ENCODE measurements around the gene TPX2.

TPX2 gene

GRCh38 chr20:31840906-31841816 is 102.1 kb downstream of the TPX2 start:
- Histone ChIP-seq H3K4me3 (ENCODE audit: low read length) (no peak overlapping the region), H3K9ac (ENCODE audit: low read depth, low read length) (no peak overlapping the region), H3K36me3 (ENCODE audit: insufficient read depth, low read length) (no peaks in the 10 kb centered on the region), H3K4me1 (ENCODE audit: insufficient read depth, low read length) (peaks cover 30% of the 10 kb centered on the region), H3K27ac (ENCODE audit: low read depth, low read length) (no peak overlapping the region), H3K9me3 (ENCODE audit: insufficient read depth, low read depth, low read length) (no peaks in the 10 kb centered on the region), H3K27me3 (ENCODE audit: insufficient read depth, low read length) (no peaks in the 10 kb centered on the region)
- WGBS, result 80% methylated on average over 15 of the region's 15 CpGs

GRCh38 chr20:31841928-31842327 is 102.8 kb downstream of the TPX2 start:
- no peaks in the 10 kb centered on the region for H3K27me3 ChIP-seq (ENCODE audit: insufficient read depth, low read length)
- H3K9ac ChIP-seq (ENCODE audit: low read depth, low read length), result no peak overlapping the region
- no peak overlapping the region for H3K27ac ChIP-seq (ENCODE audit: low read depth, low read length)
- H3K4me3 ChIP-seq (ENCODE audit: low read length), result no peak overlapping the region
- no peaks in the 10 kb centered on the region for H3K36me3 ChIP-seq (ENCODE audit: insufficient read depth, low read length)
- H3K9me3 ChIP-seq (ENCODE audit: insufficient read depth, low read depth, low read length), result no peaks in the 10 kb centered on the region
- WGBS, result 93% methylated on average over 8 of the region's 8 CpGs
- H3K4me1 ChIP-seq (ENCODE audit: insufficient read depth, low read length), result peaks cover 27% of the 10 kb centered on the region

- Histone ChIP-seq H3K27ac (ENCODE audit: low read depth, low read length) (no peak overlapping the region), H3K36me3 (ENCODE audit: insufficient read depth, low read length) (no peaks in the 10 kb centered on the region), H3K27me3 (ENCODE audit: insufficient read depth, low read length) (no peaks in the 10 kb centered on the region), H3K9me3 (ENCODE audit: insufficient read depth, low read depth, low read length) (no peaks in the 10 kb centered on the region), H3K4me3 (ENCODE audit: low read length) (no peak overlapping the region), H3K9ac (ENCODE audit: low read depth, low read length) (no peak overlapping the region), H3K4me1 (ENCODE audit: insufficient read depth, low read length) (peaks cover 20% of the 10 kb centered on the region)
- WGBS, result 47% methylated on average over 12 of the region's 12 CpGs
Observed at GRCh38 chr20:31842471-31843157, 103.5 kb downstream of the TPX2 start.

- WGBS, result 79% methylated on average over 6 of the region's 6 CpGs
- Histone ChIP-seq H3K27ac (ENCODE audit: low read depth, low read length) (no peak overlapping the region), H3K27me3 (ENCODE audit: insufficient read depth, low read length) (no peaks in the 10 kb centered on the region), H3K4me1 (ENCODE audit: insufficient read depth, low read length) (peaks cover 15% of the 10 kb centered on the region), H3K4me3 (ENCODE audit: low read length) (no peak overlapping the region), H3K9ac (ENCODE audit: low read depth, low read length) (no peak overlapping the region), H3K9me3 (ENCODE audit: insufficient read depth, low read depth, low read length) (no peaks in the 10 kb centered on the region), H3K36me3 (ENCODE audit: insufficient read depth, low read length) (no peaks in the 10 kb centered on the region)
Observed at GRCh38 chr20:31843288-31843687, 104.2 kb downstream of the TPX2 start.

- no peaks in the 10 kb centered on the region for H3K9me3 ChIP-seq (ENCODE audit: insufficient read depth, low read depth, low read length)
- H3K9ac ChIP-seq (ENCODE audit: low read depth, low read length), result no peak overlapping the region
- H3K4me3 ChIP-seq (ENCODE audit: low read length), result no peak overlapping the region
Observed at GRCh38 chr20:31843881-31844280, 104.8 kb downstream of the TPX2 start.

GRCh38 chr20:31844737-31845299 is 105.7 kb downstream of the TPX2 start:
- H3K27me3 ChIP-seq (ENCODE audit: insufficient read depth, low read length), result peaks cover 13% of the 10 kb centered on the region
- no peak overlapping the region for H3K27ac ChIP-seq (ENCODE audit: low read depth, low read length)
- WGBS, result 94% methylated on average over 28 of the region's 28 CpGs
- H3K9ac ChIP-seq (ENCODE audit: low read depth, low read length), result no peak overlapping the region
- no peaks in the 10 kb centered on the region for H3K36me3 ChIP-seq (ENCODE audit: insufficient read depth, low read length)
- H3K4me1 ChIP-seq (ENCODE audit: insufficient read depth, low read length), result peaks cover 15% of the 10 kb centered on the region
- no peak overlapping the region for H3K4me3 ChIP-seq (ENCODE audit: low read length)
- no peaks in the 10 kb centered on the region for H3K9me3 ChIP-seq (ENCODE audit: insufficient read depth, low read depth, low read length)

More at GRCh38 chr20:31843881-31844280, 104.8 kb downstream of the TPX2 start:
- Histone ChIP-seq H3K36me3 (ENCODE audit: insufficient read depth, low read length) (no peaks in the 10 kb centered on the region), H3K27ac (ENCODE audit: low read depth, low read length) (no peak overlapping the region), H3K27me3 (ENCODE audit: insufficient read depth, low read length) (peaks cover 4% of the 10 kb centered on the region; the same call in 1 of the 2 replicates), H3K4me1 (ENCODE audit: insufficient read depth, low read length) (peaks cover 15% of the 10 kb centered on the region)
- WGBS, result 93% methylated on average over 5 of the region's 5 CpGs

- WGBS, result 73% methylated on average over 20 of the region's 21 CpGs
- Histone ChIP-seq H3K4me1 (ENCODE audit: insufficient read depth, low read length) (peaks cover 15% of the 10 kb centered on the region), H3K9ac (ENCODE audit: low read depth, low read length) (no peak within 1 kb of the TSS), H3K27ac (ENCODE audit: low read depth, low read length) (no peak within 1 kb of the TSS), H3K4me3 (ENCODE audit: low read length) (no peak within 1 kb of the TSS), H3K36me3 (ENCODE audit: insufficient read depth, low read length) (no peaks in the 10 kb centered on the region), H3K27me3 (ENCODE audit: insufficient read depth, low read length) (peaks cover 19% of the 10 kb centered on the region), H3K9me3 (ENCODE audit: insufficient read depth, low read depth, low read length) (no peaks in the 10 kb centered on the region)
Observed at GRCh38 chr20:31845300-31845863, 106.3 kb downstream of the TPX2 start, which contains the start of gene FOXS1. Gene FOXS1, minus strand, starts transcription at chr20:31845604. Its CDS starts 62 bp downstream, at chr20:31845542.

- Histone ChIP-seq H3K4me1 (ENCODE audit: insufficient read depth, low read length) (peaks cover 15% of the 10 kb centered on the region), H3K4me3 (ENCODE audit: low read length) (no peak overlapping the region), H3K27ac (ENCODE audit: low read depth, low read length) (no peak overlapping the region), H3K9me3 (ENCODE audit: insufficient read depth, low read depth, low read length) (no peaks in the 10 kb centered on the region), H3K36me3 (ENCODE audit: insufficient read depth, low read length) (no peaks in the 10 kb centered on the region), H3K9ac (ENCODE audit: low read depth, low read length) (no peak overlapping the region), H3K27me3 (ENCODE audit: insufficient read depth, low read length) (peaks cover 25% of the 10 kb centered on the region)
- 80% methylated on average over 3 of the region's 3 CpGs for WGBS
Observed at GRCh38 chr20:31846793-31847138, 107.7 kb downstream of the TPX2 start.

GRCh38 chr20:31848088-31848999 is 109.3 kb downstream of the TPX2 start:
- 92% methylated on average over 32 of the region's 32 CpGs for WGBS

GRCh38 chr20:31849306-31849930 is 110.3 kb downstream of the TPX2 start:
- WGBS, result 88% methylated on average over 45 of the region's 45 CpGs
- H3K4me1 ChIP-seq (ENCODE audit: insufficient read depth, low read length), result peaks cover 2% of the 10 kb centered on the region; the same call in 1 of the 2 replicates
- H3K9ac ChIP-seq (ENCODE audit: low read depth, low read length), result no peak overlapping the region
- H3K36me3 ChIP-seq (ENCODE audit: insufficient read depth, low read length), result no peaks in the 10 kb centered on the region
- no peak overlapping the region for H3K27ac ChIP-seq (ENCODE audit: low read depth, low read length)
- peaks cover 29% of the 10 kb centered on the region for H3K27me3 ChIP-seq (ENCODE audit: insufficient read depth, low read length)
- no peak overlapping the region for H3K4me3 ChIP-seq (ENCODE audit: low read length)
- no peaks in the 10 kb centered on the region for H3K9me3 ChIP-seq (ENCODE audit: insufficient read depth, low read depth, low read length)

More at GRCh38 chr20:31848088-31848999, 109.3 kb downstream of the TPX2 start:
- H3K36me3 ChIP-seq (ENCODE audit: insufficient read depth, low read length), result no peaks in the 10 kb centered on the region
- H3K9me3 ChIP-seq (ENCODE audit: insufficient read depth, low read depth, low read length), result no peaks in the 10 kb centered on the region
- H3K9ac ChIP-seq (ENCODE audit: low read depth, low read length), result no peak overlapping the region
- no peak overlapping the region for H3K27ac ChIP-seq (ENCODE audit: low read depth, low read length)
- peaks cover 29% of the 10 kb centered on the region for H3K27me3 ChIP-seq (ENCODE audit: insufficient read depth, low read length)
- no peak overlapping the region for H3K4me3 ChIP-seq (ENCODE audit: low read length)
- peaks cover 5% of the 10 kb centered on the region; the same call in 1 of the 2 replicates for H3K4me1 ChIP-seq (ENCODE audit: insufficient read depth, low read length)
